ENCODE results near the gene CCDC124. TPM values are rescaled to one million over a fixed set of nuclear protein-coding genes. Genes with fewer than 3 reads are reported as not detected.

Gene CCDC124
- total and polyA plus RNA-seq, 2 donors, result 23.8 to 78.8 TPM

GRCh38 chr19:17972230-17972629 is 39.4 kb downstream of the CCDC124 start:
- no peak overlapping the region for H3K27ac ChIP-seq (ENCODE audit: low read depth in 1 of 2, low read length in 1 of 2)
- no peak overlapping the region for H3K4me3 ChIP-seq (ENCODE audit: low read length in 2 of 2)
- no peak for DNase-seq (ENCODE audit: low read depth in 6 of 9, low spot score in 9 of 9)
- no peaks in the 10 kb centered on the region for H3K9me3 ChIP-seq (ENCODE audit: control insufficient read depth in 2 of 2, insufficient read depth in 1 of 2, low read length in 1 of 2)
- H3K27me3 ChIP-seq (ENCODE audit: control insufficient read depth in 2 of 2, insufficient read depth in 1 of 2, low read length in 1 of 2), result peaks cover 18 to 28% of the 10 kb centered on the region in 2 donors
- H3K36me3 ChIP-seq (ENCODE audit: control insufficient read depth in 2 of 2, insufficient read depth in 2 of 2, low read length in 1 of 2), result no peaks in the 10 kb centered on the region
- H3K4me1 ChIP-seq (ENCODE audit: control insufficient read depth in 2 of 2, insufficient read depth in 2 of 2, low read length in 2 of 2), result peaks cover 0 to 3% of the 10 kb centered on the region in 2 donors
- 81% methylated on average over 1 of the region's 1 CpG for WGBS

DNA sequence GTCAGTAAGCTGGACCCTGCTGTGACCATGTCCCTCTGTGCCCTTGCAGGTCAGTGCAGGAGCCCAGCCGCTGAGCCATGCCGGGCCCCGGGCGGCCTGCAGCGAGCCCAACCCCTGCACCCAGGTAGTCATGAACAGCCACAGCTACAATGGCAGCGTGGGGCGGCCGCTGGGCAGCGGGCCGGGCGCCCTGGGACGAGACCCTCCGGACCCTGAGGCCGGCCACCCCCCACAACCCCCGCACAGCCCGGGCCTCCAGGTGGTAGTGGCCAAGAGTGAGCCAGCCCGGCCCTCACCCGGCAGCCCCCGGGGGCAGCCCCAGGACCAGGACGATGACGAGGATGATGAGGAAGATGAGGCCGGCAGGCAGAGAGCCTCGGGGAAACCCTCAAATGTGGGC is 40.9 kb downstream of the CCDC124 start:
- WGBS, result 97% methylated on average over 23 of the region's 23 CpGs

GRCh38 chr19:17974551-17974950 is 41.7 kb downstream of the CCDC124 start:
- no peak for DNase-seq (ENCODE audit: low read depth in 6 of 9, low spot score in 9 of 9)
- H3K36me3 ChIP-seq (ENCODE audit: control insufficient read depth in 2 of 2, insufficient read depth in 2 of 2, low read length in 1 of 2), result no peaks in the 10 kb centered on the region
- H3K4me3 ChIP-seq (ENCODE audit: low read length in 2 of 2), result no peak overlapping the region
- WGBS, result 88% methylated on average over 6 of the region's 6 CpGs
- H3K27me3 ChIP-seq (ENCODE audit: control insufficient read depth in 2 of 2, insufficient read depth in 1 of 2, low read length in 1 of 2), result peaks cover 0 to 10% of the 10 kb centered on the region in 2 donors
- no peak overlapping the region for H3K27ac ChIP-seq (ENCODE audit: low read depth in 1 of 2, low read length in 1 of 2)
- H3K9me3 ChIP-seq (ENCODE audit: control insufficient read depth in 2 of 2, insufficient read depth in 1 of 2, low read length in 1 of 2), result no peaks in the 10 kb centered on the region
- no peaks in the 10 kb centered on the region for H3K4me1 ChIP-seq (ENCODE audit: control insufficient read depth in 2 of 2, insufficient read depth in 2 of 2, low read length in 2 of 2)

More for the DNA sequence above, 40.9 kb downstream of the CCDC124 start:
- Histone ChIP-seq H3K27ac (ENCODE audit: low read depth in 1 of 2, low read length in 1 of 2) (no peak overlapping the region), H3K9me3 (ENCODE audit: control insufficient read depth in 2 of 2, insufficient read depth in 1 of 2, low read length in 1 of 2) (no peaks in the 10 kb centered on the region), H3K4me3 (ENCODE audit: low read length in 2 of 2) (no peak overlapping the region), H3K27me3 (ENCODE audit: control insufficient read depth in 2 of 2, insufficient read depth in 1 of 2, low read length in 1 of 2) (peaks cover 4 to 14% of the 10 kb centered on the region in 2 donors), H3K4me1 (ENCODE audit: control insufficient read depth in 2 of 2, insufficient read depth in 2 of 2, low read length in 2 of 2) (no peaks in the 10 kb centered on the region), H3K36me3 (ENCODE audit: control insufficient read depth in 2 of 2, insufficient read depth in 2 of 2, low read length in 1 of 2) (no peaks in the 10 kb centered on the region)
- DNase-seq (ENCODE audit: low read depth in 6 of 9, low spot score in 9 of 9), result no peak

GRCh38 chr19:17975032-17975431 is 42.2 kb downstream of the CCDC124 start:
- 98% methylated on average over 8 of the region's 8 CpGs for WGBS
- H3K9me3 ChIP-seq (ENCODE audit: control insufficient read depth in 2 of 2, insufficient read depth in 1 of 2, low read length in 1 of 2), result no peaks in the 10 kb centered on the region
- no peak overlapping the region for H3K4me3 ChIP-seq (ENCODE audit: low read length in 2 of 2)
- no peak overlapping the region for H3K27ac ChIP-seq (ENCODE audit: low read depth in 1 of 2, low read length in 1 of 2)
- no peaks in the 10 kb centered on the region for H3K4me1 ChIP-seq (ENCODE audit: control insufficient read depth in 2 of 2, insufficient read depth in 2 of 2, low read length in 2 of 2)
- H3K36me3 ChIP-seq (ENCODE audit: control insufficient read depth in 2 of 2, insufficient read depth in 2 of 2, low read length in 1 of 2), result no peaks in the 10 kb centered on the region
- peaks cover 0 to 10% of the 10 kb centered on the region in 2 donors for H3K27me3 ChIP-seq (ENCODE audit: control insufficient read depth in 2 of 2, insufficient read depth in 1 of 2, low read length in 1 of 2)
- no peak for DNase-seq (ENCODE audit: low read depth in 6 of 9, low spot score in 9 of 9)

- Histone ChIP-seq H3K36me3 (ENCODE audit: control insufficient read depth in 2 of 2, insufficient read depth in 2 of 2, low read length in 1 of 2) (no peaks in the 10 kb centered on the region), H3K27ac (ENCODE audit: low read depth in 1 of 2, low read length in 1 of 2) (no peak overlapping the region), H3K27me3 (ENCODE audit: control insufficient read depth in 2 of 2, insufficient read depth in 1 of 2, low read length in 1 of 2) (peaks cover 0 to 17% of the 10 kb centered on the region in 2 donors), H3K4me3 (ENCODE audit: low read length in 2 of 2) (no peak overlapping the region), H3K9me3 (ENCODE audit: control insufficient read depth in 2 of 2, insufficient read depth in 1 of 2, low read length in 1 of 2) (no peaks in the 10 kb centered on the region), H3K4me1 (ENCODE audit: control insufficient read depth in 2 of 2, insufficient read depth in 2 of 2, low read length in 2 of 2) (no peaks in the 10 kb centered on the region)
- DNase-seq (ENCODE audit: low read depth in 6 of 9, low spot score in 9 of 9), result no peak
- WGBS, result 91% methylated on average over 4 of the region's 4 CpGs
Measured at GRCh38 chr19:17977021-17977420, 44.2 kb downstream of the CCDC124 start.

GRCh38 chr19:17977488-17977887 is 44.7 kb downstream of the CCDC124 start:
- no peak for DNase-seq (ENCODE audit: low read depth in 6 of 9, low spot score in 9 of 9)
- no peak overlapping the region for H3K4me3 ChIP-seq (ENCODE audit: low read length in 2 of 2)
- no peak overlapping the region for H3K27ac ChIP-seq (ENCODE audit: low read depth in 1 of 2, low read length in 1 of 2)
- 95% methylated on average over 7 of the region's 7 CpGs for WGBS
- no peaks in the 10 kb centered on the region for H3K9me3 ChIP-seq (ENCODE audit: control insufficient read depth in 2 of 2, insufficient read depth in 1 of 2, low read length in 1 of 2)
- H3K36me3 ChIP-seq (ENCODE audit: control insufficient read depth in 2 of 2, insufficient read depth in 2 of 2, low read length in 1 of 2), result no peaks in the 10 kb centered on the region
- H3K27me3 ChIP-seq (ENCODE audit: control insufficient read depth in 2 of 2, insufficient read depth in 1 of 2, low read length in 1 of 2), result peaks cover 0 to 20% of the 10 kb centered on the region in 2 donors
- no peaks in the 10 kb centered on the region for H3K4me1 ChIP-seq (ENCODE audit: control insufficient read depth in 2 of 2, insufficient read depth in 2 of 2, low read length in 2 of 2)

- Histone ChIP-seq H3K9me3 (ENCODE audit: control insufficient read depth in 2 of 2, insufficient read depth in 1 of 2, low read length in 1 of 2) (no peaks in the 10 kb centered on the region), H3K27me3 (ENCODE audit: control insufficient read depth in 2 of 2, insufficient read depth in 1 of 2, low read length in 1 of 2) (peaks cover 2 to 20% of the 10 kb centered on the region in 2 donors), H3K36me3 (ENCODE audit: control insufficient read depth in 2 of 2, insufficient read depth in 2 of 2, low read length in 1 of 2) (no peaks in the 10 kb centered on the region), H3K4me3 (ENCODE audit: low read length in 2 of 2) (no peak overlapping the region), H3K27ac (ENCODE audit: low read depth in 1 of 2, low read length in 1 of 2) (no peak overlapping the region), H3K4me1 (ENCODE audit: control insufficient read depth in 2 of 2, insufficient read depth in 2 of 2, low read length in 2 of 2) (no peaks in the 10 kb centered on the region)
- 96% methylated on average over 38 of the region's 38 CpGs for WGBS
- no peak for DNase-seq (ENCODE audit: low read depth in 6 of 9, low spot score in 9 of 9)
Measured at GRCh38 chr19:17981611-17982010, 48.8 kb downstream of the CCDC124 start.

DNA sequence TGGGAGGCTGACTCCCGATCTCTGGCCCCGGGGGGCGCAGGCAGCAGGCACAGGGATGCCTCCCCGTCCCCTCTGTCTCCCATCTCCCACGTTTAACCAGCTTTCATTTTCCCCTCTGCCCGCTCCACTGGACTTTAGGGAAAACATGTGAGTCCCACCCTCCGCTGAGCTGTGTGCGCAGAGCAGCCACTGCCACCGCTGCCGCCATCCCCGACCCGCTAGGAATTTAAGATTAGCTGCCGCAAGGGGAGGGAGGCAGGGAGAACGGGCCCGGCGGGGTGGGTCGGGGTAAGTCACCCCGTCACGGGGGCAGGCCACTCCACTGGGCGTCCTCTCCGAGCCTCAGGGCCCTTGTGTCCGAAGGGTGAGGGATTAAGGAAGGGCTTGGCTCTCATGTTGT is 49.6 kb downstream of the CCDC124 start:
- Histone ChIP-seq H3K27ac (ENCODE audit: low read depth in 1 of 2, low read length in 1 of 2) (no peak overlapping the region), H3K36me3 (ENCODE audit: control insufficient read depth in 2 of 2, insufficient read depth in 2 of 2, low read length in 1 of 2) (no peaks in the 10 kb centered on the region), H3K27me3 (ENCODE audit: control insufficient read depth in 2 of 2, insufficient read depth in 1 of 2, low read length in 1 of 2) (peaks cover 2 to 20% of the 10 kb centered on the region in 2 donors), H3K4me3 (ENCODE audit: low read length in 2 of 2) (no peak overlapping the region), H3K4me1 (ENCODE audit: control insufficient read depth in 2 of 2, insufficient read depth in 2 of 2, low read length in 2 of 2) (no peaks in the 10 kb centered on the region), H3K9me3 (ENCODE audit: control insufficient read depth in 2 of 2, insufficient read depth in 1 of 2, low read length in 1 of 2) (no peaks in the 10 kb centered on the region)
- 95% methylated on average over 22 of the region's 22 CpGs for WGBS
- no peak for DNase-seq (ENCODE audit: low read depth in 6 of 9, low spot score in 9 of 9)

GRCh38 chr19:17985037-17985818 is 52.4 kb downstream of the CCDC124 start:
- Histone ChIP-seq H3K27me3 (ENCODE audit: control insufficient read depth in 2 of 2, insufficient read depth in 1 of 2, low read length in 1 of 2) (peaks cover 2 to 8% of the 10 kb centered on the region in 2 donors), H3K4me3 (ENCODE audit: low read length in 2 of 2) (no peak overlapping the region), H3K4me1 (ENCODE audit: control insufficient read depth in 2 of 2, insufficient read depth in 2 of 2, low read length in 2 of 2) (no peaks in the 10 kb centered on the region), H3K27ac (ENCODE audit: low read depth in 1 of 2, low read length in 1 of 2) (no peak overlapping the region), H3K9me3 (ENCODE audit: control insufficient read depth in 2 of 2, insufficient read depth in 1 of 2, low read length in 1 of 2) (no peaks in the 10 kb centered on the region), H3K36me3 (ENCODE audit: control insufficient read depth in 2 of 2, insufficient read depth in 2 of 2, low read length in 1 of 2) (no peaks in the 10 kb centered on the region)
- 86% methylated on average over 17 of the region's 17 CpGs for WGBS
- DNase-seq (ENCODE audit: low read depth in 6 of 9, low spot score in 9 of 9), result no peak
